ENCODE results near the gene CA12. TPM values are rescaled to one million over a fixed set of nuclear protein-coding genes. Genes with fewer than 3 reads are reported as not detected.
A peak's percentile ranks its signal among the peaks of the same experiment; 100 is the strongest.

Gene CA12
- total RNA-seq, 2 experiments from 2014 or later: 0.58 TPM; not detected in 1

- no peaks in the 10 kb centered on the region for H3K36me3 Mint-ChIP-seq (ENCODE audit: low read depth)
- ChIA-PET CTCF (no interaction called here), POLR2A (no interaction called here)
- H3K4me3 Mint-ChIP-seq: no peak overlapping the region
- no peak overlapping the region for H3K27ac Mint-ChIP-seq
- ATAC-seq: no peak
- peaks cover under 1% of the 10 kb centered on the region for H3K27me3 Mint-ChIP-seq
- H3K9me3 Mint-ChIP-seq: no peaks in the 10 kb centered on the region
- intact Hi-C loops (cut with micrococcal nuclease): no loop called here
- no peak for DNase-seq
- TF ChIP-seq, protein P1, sequence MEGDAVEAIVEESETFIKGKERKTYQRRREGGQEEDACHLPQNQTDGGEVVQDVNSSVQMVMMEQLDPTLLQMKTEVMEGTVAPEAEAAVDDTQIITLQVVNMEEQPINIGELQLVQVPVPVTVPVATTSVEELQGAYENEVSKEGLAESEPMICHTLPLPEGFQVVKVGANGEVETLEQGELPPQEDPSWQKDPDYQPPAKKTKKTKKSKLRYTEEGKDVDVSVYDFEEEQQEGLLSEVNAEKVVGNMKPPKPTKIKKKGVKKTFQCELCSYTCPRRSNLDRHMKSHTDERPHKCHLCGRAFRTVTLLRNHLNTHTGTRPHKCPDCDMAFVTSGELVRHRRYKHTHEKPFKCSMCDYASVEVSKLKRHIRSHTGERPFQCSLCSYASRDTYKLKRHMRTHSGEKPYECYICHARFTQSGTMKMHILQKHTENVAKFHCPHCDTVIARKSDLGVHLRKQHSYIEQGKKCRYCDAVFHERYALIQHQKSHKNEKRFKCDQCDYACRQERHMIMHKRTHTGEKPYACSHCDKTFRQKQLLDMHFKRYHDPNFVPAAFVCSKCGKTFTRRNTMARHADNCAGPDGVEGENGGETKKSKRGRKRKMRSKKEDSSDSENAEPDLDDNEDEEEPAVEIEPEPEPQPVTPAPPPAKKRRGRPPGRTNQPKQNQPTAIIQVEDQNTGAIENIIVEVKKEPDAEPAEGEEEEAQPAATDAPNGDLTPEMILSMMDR (IDR thresholded peaks at IDR 0.05): no peak
- H3K4me1 Mint-ChIP-seq (ENCODE audit: low read depth): peaks cover 6% of the 10 kb centered on the region
Observed at GRCh38 chr15:63407612-63408011, 26.0 kb upstream of the CA12 start.

- Mint-ChIP-seq H3K27me3 (no peaks in the 10 kb centered on the region), H3K27ac (no peak overlapping the region), H3K36me3 (ENCODE audit: low read depth) (no peaks in the 10 kb centered on the region), H3K4me1 (ENCODE audit: low read depth) (peaks cover 6% of the 10 kb centered on the region), H3K9me3 (no peaks in the 10 kb centered on the region), H3K4me3 (no peak overlapping the region)
- CTCF ChIA-PET: no interaction called here
- ATAC-seq: no peak
- no peak for DNase-seq
- POLR2A ChIA-PET: interaction anchor here (1.2 kb wide), 1 partner anchor 31 kb away, joined by 3 read pairs; no protein-coding TSS in a partner anchor
- TF ChIP-seq, protein P1 (IDR thresholded peaks at IDR 0.05): no peak
- intact Hi-C loops (cut with micrococcal nuclease): no loop called here
Observed at GRCh38 chr15:63405683-63406390, 24.2 kb upstream of the CA12 start.

DNA sequence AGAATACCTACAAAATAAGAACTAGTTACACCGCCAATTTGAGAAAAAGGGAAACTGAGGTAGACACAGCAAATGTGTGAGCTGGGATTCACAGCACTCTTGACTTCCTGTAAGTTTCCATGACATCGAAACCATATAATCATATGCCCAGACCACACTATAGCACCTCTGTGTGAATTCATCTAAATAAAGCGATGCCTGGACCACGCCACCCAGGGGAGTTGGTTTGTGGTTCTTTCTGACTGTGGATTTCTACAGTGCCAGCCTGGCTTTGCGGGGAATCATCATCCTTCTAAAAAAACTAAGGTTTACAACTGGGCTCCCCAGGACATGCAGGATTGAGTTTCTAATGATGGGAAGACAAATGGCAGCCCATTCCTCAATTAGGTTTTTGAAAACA lies 23.5 kb upstream of the CA12 start:
- ChIA-PET CTCF (interaction anchor here (2.1 kb wide), 1 partner anchor 117 kb away, joined by 13 read pairs; no protein-coding TSS in a partner anchor), POLR2A (interaction anchor here (1.2 kb wide), 1 partner anchor 32 kb away, joined by 3 read pairs; no protein-coding TSS in a partner anchor)
- ATAC-seq: no peak
- Mint-ChIP-seq H3K9me3 (no peaks in the 10 kb centered on the region), H3K4me1 (ENCODE audit: low read depth) (peaks cover 6% of the 10 kb centered on the region), H3K4me3 (no peak overlapping the region), H3K27ac (no peak overlapping the region), H3K36me3 (ENCODE audit: low read depth) (no peaks in the 10 kb centered on the region), H3K27me3 (no peaks in the 10 kb centered on the region)
- intact Hi-C loops (cut with micrococcal nuclease): no loop called here
- peak; percentile 28 for DNase-seq
- TF ChIP-seq, protein P1 (IDR thresholded peaks at IDR 0.05): no peak

DNA sequence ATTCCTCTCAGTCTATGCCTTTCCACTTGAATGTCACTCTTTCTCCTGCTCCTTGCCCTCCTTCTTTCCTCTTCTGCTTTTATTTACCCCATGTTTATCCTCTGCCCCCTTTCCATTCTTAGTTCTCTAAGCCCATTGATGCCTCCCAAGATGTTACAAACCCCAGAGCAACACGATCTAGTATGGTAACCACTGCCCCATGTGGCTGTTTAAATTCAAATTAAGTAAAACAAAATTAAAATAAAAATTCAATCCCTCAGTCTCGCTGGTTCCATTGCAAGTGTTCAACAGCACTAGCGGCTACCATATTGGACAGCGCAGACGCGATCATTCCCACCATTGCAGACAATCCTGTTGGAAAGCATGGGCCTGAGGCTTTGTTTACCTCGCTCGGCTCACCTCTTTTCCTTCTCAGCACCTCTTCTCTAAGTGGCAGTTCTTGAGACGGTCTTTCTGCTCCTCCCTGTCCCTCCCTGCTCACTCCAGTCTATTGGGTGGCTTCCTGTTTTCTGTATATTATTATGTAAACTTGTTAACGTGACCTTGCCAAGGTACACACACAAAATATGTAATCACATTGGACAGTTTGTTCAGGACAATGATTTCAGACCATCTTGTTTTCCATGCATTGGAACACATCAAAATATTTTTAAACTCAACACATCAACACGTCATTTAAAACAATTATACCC lies 21.8 kb upstream of the CA12 start:
- H3K9me3 Mint-ChIP-seq: no peaks in the 10 kb centered on the region
- H3K27me3 Mint-ChIP-seq: no peaks in the 10 kb centered on the region
- H3K27ac Mint-ChIP-seq: no peak overlapping the region
- H3K4me3 Mint-ChIP-seq: no peak overlapping the region
- peaks cover 9% of the 10 kb centered on the region for H3K4me1 Mint-ChIP-seq (ENCODE audit: low read depth)
- POLR2A ChIA-PET: no interaction called here
- intact Hi-C loops (cut with micrococcal nuclease): loop anchor here (2.0 to 5.0 kb wide), 2 partner anchors 115 to 356 kb away; no protein-coding TSS in a partner anchor
- H3K36me3 Mint-ChIP-seq (ENCODE audit: low read depth): no peaks in the 10 kb centered on the region
- TF ChIP-seq, protein P1 (IDR thresholded peaks at IDR 0.05): no peak
- ATAC-seq (no peak), DNase-seq (no peak)
- CTCF ChIA-PET: interaction anchor here (0.7 to 3.3 kb wide), 18 partner anchors 9 to 355 kb away, joined by 3 to 49 read pairs (median 4); partner anchors contain the start of gene CA12
